Naive B cell (primary cell): ENCODE measurements around the gene SRRD. TPM values are rescaled to one million over a fixed set of nuclear protein-coding genes. Genes with fewer than 3 reads are reported as not detected.

ENCODE experiments used
- ATAC-seq, 2 donors: fragments of 150-1000 bp; cut with Tn5 transposase; 2 replicates each; pipeline ENCODE4 v1.10.0; 2021; ENCODE audit warnings: low read depth in 2 of 2, mild to moderate bottlenecking in 2 of 2, moderate library complexity in 2 of 2
- DNase-seq: peaks from one replicate; pipeline ENCODE4 v3.0.0; 2022
- H3K27ac Mint-ChIP-seq, 6 donors: one replicate each; pipeline ENCODE4 v1.8.0; 2020 to 2022; ENCODE audit warnings: mild to moderate bottlenecking in 6 of 6, mixed read lengths in 6 of 6, moderate library complexity in 5 of 6, inconsistent platforms in 2 of 6
- H3K27me3 Mint-ChIP-seq, 3 donors: one replicate each; pipeline ENCODE4 v1.8.0; 2021 to 2022; ENCODE audit warnings: mixed read lengths in 3 of 3, mild to moderate bottlenecking in 1 of 3
- H3K36me3 Mint-ChIP-seq, 2 donors: one replicate each; pipeline ENCODE4 v1.8.0; 2020 to 2022; ENCODE audit warnings: mixed read lengths in 2 of 2, inconsistent platforms in 1 of 2, mild to moderate bottlenecking in 1 of 2
- H3K4me1 Mint-ChIP-seq, 3 donors: one replicate each; pipeline ENCODE4 v1.8.0; 2020 to 2022; ENCODE audit warnings: mixed read lengths in 3 of 3, inconsistent platforms in 1 of 3, mild to moderate bottlenecking in 1 of 3, moderate library complexity in 1 of 3
- H3K4me3 Mint-ChIP-seq, 8 donors: one replicate each; pipeline ENCODE4 v1.8.0; 2020 to 2022; ENCODE audit warnings: mild to moderate bottlenecking in 8 of 8, mixed read lengths in 8 of 8, moderate library complexity in 8 of 8, inconsistent platforms in 2 of 8
- H3K9me3 Mint-ChIP-seq, 7 donors: one replicate each; pipeline ENCODE4 v1.8.0; 2020 to 2022; ENCODE audit warnings: mixed read lengths in 7 of 7, mild to moderate bottlenecking in 5 of 7, inconsistent platforms in 2 of 7, moderate library complexity in 1 of 7
- polyA plus RNA-seq, 6 donors: library from polyadenylated mRNA; unstranded; fragments of 300-500 nt; fragmentation: Illumina TruSeq; gene quantifications; one replicate each; pipeline ENCODE4 v1.2.3, GENCODE V29; 2021; ENCODE audit warnings: low read depth in 6 of 6

SRRD gene
- polyA plus RNA-seq, 6 donors from 2014 or later: 17.5 to 28.3 (median 22.7) TPM

DNA sequence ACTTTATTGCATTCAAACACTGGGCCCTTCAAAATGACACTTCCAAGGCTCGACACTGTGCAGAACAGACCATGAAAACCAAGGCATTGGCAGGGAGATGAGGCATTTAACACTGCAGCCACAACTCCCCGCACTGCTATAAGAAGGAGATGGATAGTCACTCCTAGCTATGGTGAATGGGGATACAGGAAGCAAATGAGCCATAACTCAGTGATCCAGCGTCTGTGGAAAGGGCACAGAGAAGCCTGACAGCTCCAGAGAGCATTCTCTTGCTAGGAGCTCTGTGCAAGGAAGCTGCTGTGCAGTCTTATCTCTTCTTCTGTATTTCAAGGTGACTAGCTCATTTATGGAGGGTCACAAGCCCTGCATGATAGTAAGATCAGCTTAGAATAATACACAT, 21.0 kb upstream of the SRRD start:
- DNase-seq (no peak), ATAC-seq (no peak)
- no peaks in the 10 kb centered on the region for H3K9me3 Mint-ChIP-seq
- H3K27ac Mint-ChIP-seq: no peak overlapping the region
- H3K4me1 Mint-ChIP-seq: no peaks in the 10 kb centered on the region
- H3K27me3 Mint-ChIP-seq: no peaks in the 10 kb centered on the region
- H3K36me3 Mint-ChIP-seq: peaks cover 5 to 28% of the 10 kb centered on the region in 2 donors
- H3K4me3 Mint-ChIP-seq: no peak overlapping the region

DNA sequence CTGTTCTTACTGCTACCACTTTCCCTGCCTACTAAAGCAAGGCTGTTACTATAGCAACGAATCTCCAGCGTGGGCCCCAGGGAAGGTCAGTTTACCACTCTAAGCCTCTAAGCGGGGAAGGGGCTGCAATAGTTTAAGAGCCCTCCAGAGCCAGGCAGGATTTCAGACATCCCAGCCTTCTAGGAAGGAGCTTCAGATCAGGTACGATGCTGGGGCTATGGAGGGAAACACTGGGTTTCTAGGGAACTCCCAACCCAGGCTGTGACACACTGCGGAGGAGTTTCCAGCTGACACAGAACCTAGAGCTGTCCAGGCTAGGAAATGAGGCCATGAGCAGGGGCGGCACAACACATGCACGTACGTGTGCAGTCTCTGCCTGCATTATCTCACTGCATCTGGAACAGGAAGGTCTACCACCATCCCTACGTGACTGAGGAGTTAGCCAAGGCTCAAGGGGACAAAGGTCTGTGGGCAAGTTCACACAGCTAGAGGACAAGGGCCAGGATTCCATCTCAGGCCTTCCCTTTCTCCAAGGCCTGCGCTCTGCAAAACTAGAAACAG, 20.5 kb upstream of the SRRD start:
- no peaks in the 10 kb centered on the region for H3K4me1 Mint-ChIP-seq
- no peaks in the 10 kb centered on the region for H3K9me3 Mint-ChIP-seq
- no peak for ATAC-seq
- H3K27me3 Mint-ChIP-seq: no peaks in the 10 kb centered on the region
- H3K36me3 Mint-ChIP-seq: peaks cover 3 to 24% of the 10 kb centered on the region in 2 donors
- H3K27ac Mint-ChIP-seq: peak overlapping the region in 1 of 6 donors; percentile 36
- no peak for DNase-seq
- H3K4me3 Mint-ChIP-seq: no peak overlapping the region

DNA sequence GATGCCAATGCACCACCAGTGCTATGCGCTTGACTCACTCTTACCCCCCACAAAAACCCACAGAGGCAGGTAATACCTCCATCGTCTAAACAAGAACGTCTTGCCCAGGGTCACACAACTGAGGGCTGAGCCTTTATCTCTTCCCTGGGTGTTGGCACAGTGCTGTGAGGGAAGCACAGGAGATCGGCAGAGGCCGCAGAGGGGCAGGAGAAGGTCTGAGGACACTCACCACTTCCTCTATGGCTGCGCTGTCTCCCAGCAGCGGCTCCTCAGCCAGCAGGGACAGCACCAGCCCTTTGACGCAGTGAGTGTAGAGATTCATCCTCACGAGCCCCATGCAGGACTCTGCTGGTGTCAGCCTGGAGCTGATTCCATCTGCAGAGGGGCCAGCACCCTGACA, 20.0 kb upstream of the SRRD start:
- Mint-ChIP-seq H3K36me3 (peaks cover 3 to 27% of the 10 kb centered on the region in 2 donors), H3K9me3 (no peaks in the 10 kb centered on the region), H3K27me3 (no peaks in the 10 kb centered on the region), H3K4me1 (no peaks in the 10 kb centered on the region), H3K27ac (no peak overlapping the region), H3K4me3 (no peak overlapping the region)
- no peak for DNase-seq
- ATAC-seq: no peak

DNA sequence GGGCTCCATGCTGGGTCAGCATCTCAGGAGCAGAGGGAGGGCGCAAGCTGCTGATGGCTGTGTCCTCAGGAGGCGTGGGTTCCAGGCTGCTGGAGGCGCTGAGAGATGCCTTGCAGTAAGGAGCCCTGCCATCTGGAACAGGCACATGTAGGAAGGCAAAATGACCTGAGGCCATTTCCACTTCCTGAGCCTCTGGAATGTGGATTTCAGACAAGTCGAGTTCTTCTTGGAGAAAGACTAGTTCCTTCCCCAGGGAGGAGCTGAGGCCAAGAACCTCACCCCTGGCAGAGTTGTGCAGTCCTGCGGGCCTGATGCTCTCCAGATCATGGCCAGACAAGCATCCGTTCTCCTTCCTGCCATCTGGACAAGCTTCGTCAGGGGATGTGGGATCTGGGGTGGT, 19.4 kb upstream of the SRRD start:
- no peaks in the 10 kb centered on the region for H3K4me1 Mint-ChIP-seq
- ATAC-seq: no peak
- H3K36me3 Mint-ChIP-seq: peaks cover 3 to 33% of the 10 kb centered on the region in 2 donors
- no peaks in the 10 kb centered on the region for H3K9me3 Mint-ChIP-seq
- DNase-seq: no peak
- H3K27ac Mint-ChIP-seq: peak overlapping the region in 2 of 6 donors; percentile 28 to 59
- H3K4me3 Mint-ChIP-seq: peak overlapping the region in 1 of 8 donors; percentile 27
- no peaks in the 10 kb centered on the region for H3K27me3 Mint-ChIP-seq

DNA sequence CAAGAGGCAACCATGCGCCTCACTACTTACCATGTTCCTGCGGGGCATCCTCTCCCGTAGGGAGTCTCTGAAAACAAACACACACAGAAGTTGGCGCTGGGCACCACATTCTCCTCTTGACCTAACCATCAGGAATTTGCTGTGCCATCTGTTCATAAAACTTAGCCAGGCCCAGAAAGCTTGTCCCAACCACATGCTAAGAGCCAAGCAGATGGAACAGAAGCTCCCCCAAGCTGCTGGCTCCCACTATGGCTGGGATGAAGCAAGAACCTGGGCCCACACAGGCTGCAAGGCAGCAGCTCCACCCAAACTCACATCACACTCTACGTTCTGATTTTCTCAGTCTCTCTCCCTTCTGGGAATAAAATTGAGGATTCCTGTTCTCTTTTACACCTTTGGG, 17.5 kb upstream of the SRRD start:
- Mint-ChIP-seq H3K4me1 (no peaks in the 10 kb centered on the region), H3K4me3 (peak overlapping the region in 1 of 8 donors; percentile 35), H3K36me3 (peaks cover 11 to 43% of the 10 kb centered on the region in 2 donors), H3K9me3 (no peaks in the 10 kb centered on the region), H3K27ac (peak overlapping the region in 1 of 6 donors; percentile 40), H3K27me3 (no peaks in the 10 kb centered on the region)
- DNase-seq (no peak), ATAC-seq (no peak)

DNA sequence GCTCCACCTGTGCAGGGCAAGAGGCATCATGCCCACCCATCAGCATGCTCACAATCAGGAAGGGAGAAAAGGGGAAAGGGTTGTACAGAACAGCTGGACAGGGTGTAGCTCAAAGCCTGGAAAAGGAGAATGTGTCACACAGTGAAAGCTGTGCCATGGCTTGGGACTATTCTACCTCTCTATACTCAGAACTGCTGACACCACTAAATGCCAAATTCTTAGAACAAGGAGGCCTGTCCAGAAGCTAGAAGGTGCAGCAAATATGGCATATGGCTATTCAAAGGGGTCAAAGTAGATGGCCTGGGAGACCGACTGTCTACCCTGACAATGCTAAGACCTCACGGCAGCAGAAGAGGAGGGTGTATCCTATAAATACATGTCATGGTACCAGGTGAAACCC, 12.9 kb upstream of the SRRD start:
- H3K27me3 Mint-ChIP-seq: no peaks in the 10 kb centered on the region
- H3K9me3 Mint-ChIP-seq: no peaks in the 10 kb centered on the region
- H3K4me1 Mint-ChIP-seq: no peaks in the 10 kb centered on the region
- no peak overlapping the region for H3K4me3 Mint-ChIP-seq
- no peak overlapping the region for H3K27ac Mint-ChIP-seq
- DNase-seq (no peak), ATAC-seq (no peak)
- peaks cover 17 to 36% of the 10 kb centered on the region in 2 donors for H3K36me3 Mint-ChIP-seq

DNA sequence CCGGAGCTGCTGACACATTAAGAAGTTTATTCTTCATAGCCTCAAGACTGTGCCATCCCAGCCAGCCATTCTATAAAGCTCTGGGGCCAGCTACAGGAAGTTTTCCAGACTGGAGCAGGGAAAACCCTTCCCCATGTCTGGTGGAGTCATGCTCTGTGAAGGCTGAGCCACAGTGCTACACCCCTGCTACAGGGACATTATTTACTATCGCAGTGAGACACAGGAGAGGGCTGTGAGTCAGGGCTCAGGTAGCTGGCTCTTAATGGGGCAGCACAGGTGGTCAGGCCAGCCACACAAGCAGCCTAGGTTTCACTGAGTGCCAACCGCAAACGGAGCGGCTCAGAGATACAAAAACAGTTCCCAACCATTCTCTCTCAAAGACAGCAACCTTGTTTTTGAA, 12.2 kb upstream of the SRRD start:
- peaks cover 19 to 30% of the 10 kb centered on the region in 2 donors for H3K36me3 Mint-ChIP-seq
- no peaks in the 10 kb centered on the region for H3K9me3 Mint-ChIP-seq
- H3K27ac Mint-ChIP-seq: no peak overlapping the region
- H3K4me3 Mint-ChIP-seq: no peak overlapping the region
- DNase-seq: no peak
- H3K4me1 Mint-ChIP-seq: no peaks in the 10 kb centered on the region
- no peaks in the 10 kb centered on the region for H3K27me3 Mint-ChIP-seq
- ATAC-seq: no peak

DNA sequence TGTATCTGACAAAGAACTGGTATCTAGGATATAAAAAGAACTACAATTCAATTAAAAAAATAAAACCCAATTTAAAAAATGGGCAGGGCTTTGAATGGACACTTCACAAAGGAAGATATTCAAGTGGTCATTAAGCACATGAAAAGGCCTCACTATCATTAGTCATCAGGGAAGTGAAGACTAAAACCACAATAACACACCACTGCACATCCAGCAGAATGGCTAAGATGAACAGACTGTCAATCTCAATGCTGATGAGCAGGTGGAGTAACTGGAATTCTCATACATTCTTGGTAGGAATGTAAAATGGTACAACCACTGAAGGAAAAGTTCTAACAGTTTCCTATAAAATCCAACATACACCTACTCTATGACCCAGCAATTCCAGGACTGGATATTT, 9.0 kb upstream of the SRRD start:
- H3K36me3 Mint-ChIP-seq: peaks cover 27 to 32% of the 10 kb centered on the region in 2 donors
- peaks cover 13 to 25% (median 20%) of the 10 kb centered on the region in 3 donors for H3K4me1 Mint-ChIP-seq
- H3K9me3 Mint-ChIP-seq: no peaks in the 10 kb centered on the region
- no peak overlapping the region for H3K27ac Mint-ChIP-seq
- ATAC-seq: no peak
- H3K27me3 Mint-ChIP-seq: no peaks in the 10 kb centered on the region
- peak overlapping the region in 2 of 8 donors; percentile 10 to 18 for H3K4me3 Mint-ChIP-seq
- no peak for DNase-seq

DNA sequence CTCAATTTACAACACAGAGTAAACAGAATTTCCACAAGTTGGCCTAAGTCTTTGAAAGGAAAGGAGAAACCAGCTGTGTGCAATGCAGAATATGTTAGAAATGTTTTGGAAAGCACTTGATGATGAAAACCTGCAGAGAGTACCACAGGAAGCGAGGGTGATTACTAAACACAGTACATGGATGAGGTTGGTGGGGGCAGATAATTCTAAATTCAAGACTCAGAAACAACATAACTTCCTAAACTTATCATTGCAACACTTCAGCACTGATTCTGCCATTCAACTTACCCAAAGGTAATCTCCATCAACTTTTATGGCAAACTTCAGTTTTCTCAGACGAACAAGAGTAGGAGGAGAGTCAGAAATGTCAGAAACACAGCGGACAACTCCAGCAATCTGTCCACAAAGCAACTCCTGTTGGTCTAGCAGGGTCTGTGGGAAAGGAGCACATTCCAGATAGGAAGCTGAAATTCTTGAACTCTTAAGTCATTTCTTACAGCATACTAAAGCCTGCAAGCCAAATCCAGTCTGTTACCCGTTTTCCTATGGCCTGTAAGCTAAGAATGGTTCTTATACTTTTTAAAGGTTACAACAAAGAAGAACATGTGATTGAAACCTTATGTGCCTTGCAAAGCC, 6.9 kb upstream of the SRRD start:
- no peak for ATAC-seq
- H3K36me3 Mint-ChIP-seq: peaks cover 19 to 24% of the 10 kb centered on the region in 2 donors
- no peak for DNase-seq
- H3K4me1 Mint-ChIP-seq: peaks cover 32 to 46% (median 40%) of the 10 kb centered on the region in 3 donors
- no peak overlapping the region for H3K27ac Mint-ChIP-seq
- H3K27me3 Mint-ChIP-seq: no peaks in the 10 kb centered on the region
- H3K4me3 Mint-ChIP-seq: no peak overlapping the region
- H3K9me3 Mint-ChIP-seq: no peaks in the 10 kb centered on the region

DNA sequence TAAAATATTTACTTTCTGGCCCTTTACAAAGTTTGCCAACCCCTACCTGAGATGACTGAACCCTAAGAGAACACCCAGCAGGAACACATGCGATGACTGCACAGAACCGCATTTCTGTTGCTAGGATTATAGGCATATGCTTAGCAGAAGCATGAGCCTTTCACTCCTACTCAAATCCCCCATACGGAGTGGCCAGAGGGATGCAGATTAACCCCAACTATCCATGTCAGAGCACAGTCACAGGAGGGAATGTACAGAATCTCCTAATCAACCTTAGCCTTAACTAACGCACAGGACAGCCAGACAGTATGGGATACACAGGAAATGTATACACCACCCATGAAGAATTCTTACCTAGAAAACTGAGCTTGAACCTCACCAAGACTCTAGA, 6.3 kb upstream of the SRRD start:
- no peaks in the 10 kb centered on the region for H3K27me3 Mint-ChIP-seq
- no peak for ATAC-seq
- peak overlapping the region in 4 of 6 donors; percentile 36 to 95 (median 68) for H3K27ac Mint-ChIP-seq
- no peaks in the 10 kb centered on the region for H3K9me3 Mint-ChIP-seq
- DNase-seq: no peak
- H3K36me3 Mint-ChIP-seq: peaks cover 19 to 24% of the 10 kb centered on the region in 2 donors
- H3K4me1 Mint-ChIP-seq: peaks cover 37 to 51% (median 45%) of the 10 kb centered on the region in 3 donors
- peak overlapping the region in 4 of 8 donors; percentile 61 to 78 (median 62) for H3K4me3 Mint-ChIP-seq

DNA sequence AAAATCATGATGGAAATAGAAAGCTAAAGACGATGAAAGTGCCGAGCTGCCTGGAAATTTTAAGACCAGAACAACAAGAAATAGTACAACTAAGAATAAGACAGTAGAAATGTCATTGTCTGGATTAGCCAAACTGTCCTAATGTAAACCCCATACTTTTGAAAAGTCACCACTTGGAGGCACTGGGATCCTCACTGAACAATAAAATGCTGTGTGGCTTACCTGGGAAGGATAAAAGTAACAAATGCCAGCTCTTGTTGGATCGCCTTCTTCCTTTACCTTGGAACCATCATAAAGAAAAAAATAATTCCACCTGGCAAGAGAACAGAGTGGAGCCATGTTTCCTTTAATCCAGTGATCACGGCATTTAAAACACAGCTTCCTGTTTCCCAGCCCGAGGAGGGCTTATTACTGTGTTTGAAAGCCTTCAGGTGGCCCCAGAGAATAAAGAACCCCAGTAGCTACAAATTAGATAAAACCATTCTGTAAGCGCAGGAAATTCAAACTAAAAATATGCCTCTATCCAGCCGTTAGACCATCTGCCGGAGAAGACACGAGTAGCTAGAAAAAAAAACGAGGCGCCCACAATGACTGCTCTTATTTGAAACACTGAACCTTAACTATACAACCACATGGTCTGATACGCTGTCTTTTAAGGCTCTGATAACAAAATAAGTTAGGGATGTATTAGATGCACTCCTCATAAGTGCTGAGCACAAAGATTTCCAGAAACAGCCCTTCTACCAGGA, 4.5 kb upstream of the SRRD start:
- peaks cover 10 to 15% of the 10 kb centered on the region in 2 donors for H3K36me3 Mint-ChIP-seq
- ATAC-seq: no peak
- H3K9me3 Mint-ChIP-seq: no peaks in the 10 kb centered on the region
- peak overlapping the region; percentile 68 to 90 (median 78) for H3K4me3 Mint-ChIP-seq
- peak overlapping the region; percentile 35 to 98 (median 82) for H3K27ac Mint-ChIP-seq
- peaks cover 51 to 63% (median 55%) of the 10 kb centered on the region in 3 donors for H3K4me1 Mint-ChIP-seq
- no peaks in the 10 kb centered on the region for H3K27me3 Mint-ChIP-seq
- DNase-seq: no peak

DNA sequence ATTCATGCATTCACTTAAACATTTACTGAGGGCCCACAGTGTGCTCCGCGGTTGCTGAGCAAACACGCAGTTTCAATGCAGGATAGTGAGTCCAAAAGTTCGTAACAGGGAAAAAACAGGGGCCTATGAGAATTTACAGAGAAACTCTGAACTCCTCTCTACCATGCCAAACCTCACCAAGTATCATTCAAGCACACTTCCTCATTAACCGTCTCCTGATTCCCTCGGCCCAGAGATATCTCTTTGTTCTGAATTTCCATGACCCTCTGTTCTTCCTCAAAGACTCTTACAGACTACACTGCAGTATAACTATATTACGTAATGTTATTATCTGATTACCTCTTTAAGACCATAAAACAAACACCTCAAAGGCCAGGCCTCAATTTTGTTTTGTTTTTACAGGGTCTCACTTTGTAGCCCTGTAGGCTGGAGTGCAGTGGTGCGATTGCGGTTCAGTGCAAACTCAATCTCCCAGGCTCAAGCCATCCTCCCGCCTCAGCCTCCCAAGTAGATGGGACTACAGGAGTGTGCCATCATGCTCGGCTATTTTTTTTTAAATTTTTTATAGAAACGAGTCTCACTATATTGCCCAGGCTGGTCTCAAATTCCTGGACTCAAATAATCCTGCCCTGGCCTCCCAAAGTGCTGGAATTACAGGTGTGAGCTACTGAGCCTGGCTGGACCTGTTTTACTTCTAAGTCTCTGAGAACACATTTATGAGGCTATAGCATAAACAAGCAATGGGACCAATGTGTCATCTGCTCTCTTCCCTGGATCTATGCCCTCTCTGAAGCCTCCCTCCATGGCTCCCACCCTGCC, 3.7 kb upstream of the SRRD start:
- peak; percentile 8 for ATAC-seq
- H3K9me3 Mint-ChIP-seq: no peaks in the 10 kb centered on the region
- DNase-seq: no peak
- H3K4me1 Mint-ChIP-seq: peaks cover 58 to 70% (median 61%) of the 10 kb centered on the region in 3 donors
- H3K36me3 Mint-ChIP-seq: peaks cover 10 to 15% of the 10 kb centered on the region in 2 donors
- H3K4me3 Mint-ChIP-seq: peak overlapping the region; percentile 61 to 92 (median 78)
- no peaks in the 10 kb centered on the region for H3K27me3 Mint-ChIP-seq
- H3K27ac Mint-ChIP-seq: peak overlapping the region; percentile 35 to 98 (median 66)

DNA sequence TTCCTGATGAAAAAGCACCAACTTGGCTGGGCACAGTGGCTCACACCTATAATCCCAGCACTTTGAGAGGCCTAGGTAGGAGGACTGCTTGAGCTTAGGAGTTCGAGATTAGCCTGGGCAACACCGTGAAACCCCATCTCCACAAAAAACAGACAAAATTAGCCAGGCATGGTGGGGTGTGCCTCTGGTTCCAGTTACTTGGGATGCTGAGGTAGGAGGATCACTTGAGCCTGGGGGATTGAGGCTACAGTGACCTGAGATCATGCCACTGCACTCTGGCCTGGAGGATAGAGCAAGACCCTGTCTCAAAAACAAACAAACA, 3.1 kb upstream of the SRRD start:
- no peaks in the 10 kb centered on the region for H3K27me3 Mint-ChIP-seq
- peak overlapping the region in 7 of 8 donors; percentile 35 to 92 (median 80) for H3K4me3 Mint-ChIP-seq
- ATAC-seq (no peak), DNase-seq (no peak)
- H3K27ac Mint-ChIP-seq: peak overlapping the region; percentile 5 to 98 (median 56)
- peaks cover 63 to 75% (median 67%) of the 10 kb centered on the region in 3 donors for H3K4me1 Mint-ChIP-seq
- H3K9me3 Mint-ChIP-seq: no peaks in the 10 kb centered on the region
- H3K36me3 Mint-ChIP-seq: peaks cover 10 to 15% of the 10 kb centered on the region in 2 donors
